GM12892 (cell line): ENCODE measurements around the gene SELPLG. TPM values are rescaled to one million over a fixed set of nuclear protein-coding genes. Genes with fewer than 3 reads are reported as not detected.

Experiments
- DNase-seq: peaks from one replicate; pipeline ENCODE4 v3.0.0; 2011; ENCODE audit not compliant: insufficient read length
- FAIRE-seq: peaks from 2 replicates; lab custom pipeline; 2011; peaks lifted over from hg19 to GRCh38; lab: Jason Lieb, UNC
- POLR2A ChIP-seq: IDR thresholded peaks from 2 replicates; pipeline ENCODE4 v1.6.1; 2011; ENCODE audit warnings: low read depth, low read length, control low read depth
- POLR2AphosphoS5 ChIP-seq: IDR thresholded peaks from 2 replicates; pipeline ENCODE4 v1.6.1; 2011; ENCODE audit warnings: low read depth, low read length, control low read depth
- TAF1 ChIP-seq: IDR thresholded peaks from 2 replicates; pipeline ENCODE4 v1.6.1; 2011; ENCODE audit warnings: low read depth, mild to moderate bottlenecking, control low read depth, low read length, borderline replicate concordance
- polyA plus RNA-seq: library from polyadenylated mRNA; unstranded; fragments of >200 nt; gene quantifications from one replicate; pipeline ENCODE4 v1.2.1, GENCODE V29; 2012; ENCODE audit warnings: missing spikeins, inconsistent platforms; ENCODE audit not compliant: missing spikeins

SELPLG gene
- polyA plus RNA-seq = 18.3 TPM

- TF ChIP-seq POLR2A = no peak; the same call in 1 of the 2 replicates
- peak; percentile 32; the same call in 1 of the 2 replicates for TF ChIP-seq POLR2AphosphoS5
- FAIRE-seq (peak; percentile 94), DNase-seq (peak; percentile 83)
These were observed at the start of gene SELPLG for GRCh38 chr12:108633534-108634248. Gene SELPLG, minus strand, starts transcription at chr12:108633894. Its CDS starts 9,587 bp downstream, at chr12:108624307.

GRCh38 chr12:108681317-108681716 is 47.6 kb upstream of the SELPLG start:
- no peak for DNase-seq
- FAIRE-seq = no peak
- no peak for TF ChIP-seq POLR2A
- TF ChIP-seq TAF1 = no peak
- no peak for TF ChIP-seq POLR2AphosphoS5

GRCh38 chr12:108679106-108679681 is 45.5 kb upstream of the SELPLG start:
- DNase-seq = no peak
- no peak for FAIRE-seq
- TF ChIP-seq POLR2AphosphoS5 (no peak), POLR2A (no peak), TAF1 (no peak)

- FAIRE-seq = no peak
- no peak for TF ChIP-seq POLR2AphosphoS5
- TF ChIP-seq POLR2A = no peak
- DNase-seq = no peak
These were observed 44.5 kb upstream of the SELPLG start for GRCh38 chr12:108678104-108678730.

- DNase-seq (no peak), FAIRE-seq (no peak)
- no peak for TF ChIP-seq TAF1
- TF ChIP-seq POLR2A = no peak
- no peak for TF ChIP-seq POLR2AphosphoS5
These were observed 43.7 kb upstream of the SELPLG start for GRCh38 chr12:108677381-108677780.

GRCh38 chr12:108676707-108677106 is 43.0 kb upstream of the SELPLG start:
- no peak for TF ChIP-seq TAF1
- TF ChIP-seq POLR2A = no peak
- no peak for TF ChIP-seq POLR2AphosphoS5
- FAIRE-seq = no peak
- no peak for DNase-seq

DNA sequence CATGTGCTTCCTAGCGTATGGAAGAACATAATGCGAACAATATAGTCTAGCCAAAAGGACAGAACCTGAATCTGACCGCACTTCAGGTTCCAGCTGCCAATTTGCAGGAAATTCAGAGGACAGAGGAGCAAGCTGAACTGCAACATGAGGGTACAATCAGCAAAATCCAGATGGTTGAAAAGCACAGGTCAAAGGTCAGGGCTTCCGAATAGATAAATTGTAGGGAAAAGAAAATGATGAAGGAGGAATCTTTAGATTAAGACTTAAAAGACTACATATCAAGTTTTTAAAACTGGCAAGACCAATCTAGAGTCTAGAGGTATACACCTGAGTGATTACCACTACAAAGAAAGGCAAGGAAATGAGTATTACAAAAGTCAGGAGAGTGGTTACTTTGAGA is 42.1 kb upstream of the SELPLG start:
- FAIRE-seq = no peak

DNA sequence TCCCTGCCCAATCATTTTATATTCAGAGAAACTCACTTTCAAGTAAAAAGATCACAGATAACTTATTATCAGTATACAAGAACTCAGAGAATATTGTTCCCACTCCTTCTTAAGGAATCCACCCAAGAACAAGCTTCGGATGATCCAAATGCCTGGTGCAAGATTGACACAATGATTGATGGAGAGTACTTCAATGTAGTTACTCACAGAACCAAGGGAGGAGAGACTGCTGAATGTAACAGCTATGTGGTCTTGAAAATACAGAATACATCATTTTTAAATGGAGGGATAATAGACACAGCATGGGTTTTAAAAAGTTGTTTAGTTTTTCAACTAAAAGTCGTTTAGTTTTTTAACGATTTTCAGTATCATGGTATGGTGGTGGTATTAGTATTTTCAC is 38.4 kb upstream of the SELPLG start:
- TF ChIP-seq POLR2A (no peak), TAF1 (no peak), POLR2AphosphoS5 (no peak)
- DNase-seq (no peak), FAIRE-seq (no peak)

More for the DNA sequence above, 42.1 kb upstream of the SELPLG start:
- TF ChIP-seq TAF1 = no peak
- TF ChIP-seq POLR2A = no peak
- TF ChIP-seq POLR2AphosphoS5 = no peak
- DNase-seq = no peak

GRCh38 chr12:108671110-108671509 is 37.4 kb upstream of the SELPLG start:
- FAIRE-seq (no peak), DNase-seq (no peak)
- TF ChIP-seq POLR2AphosphoS5 (no peak), POLR2A (no peak), TAF1 (no peak)

GRCh38 chr12:108670066-108670631 is 36.5 kb upstream of the SELPLG start:
- no peak for DNase-seq
- no peak for FAIRE-seq
- TF ChIP-seq POLR2AphosphoS5 = no peak
- no peak for TF ChIP-seq POLR2A
- no peak for TF ChIP-seq TAF1

- TF ChIP-seq TAF1 (no peak), POLR2AphosphoS5 (no peak), POLR2A (no peak)
- no peak for DNase-seq
- no peak for FAIRE-seq
These were observed 34.8 kb upstream of the SELPLG start for GRCh38 chr12:108668542-108668941.

GRCh38 chr12:108668063-108668462 is 34.4 kb upstream of the SELPLG start:
- DNase-seq (no peak), FAIRE-seq (no peak)
- TF ChIP-seq TAF1 = no peak
- no peak for TF ChIP-seq POLR2AphosphoS5
- TF ChIP-seq POLR2A = no peak
